Fibroblast of lung (primary cell): ENCODE data around the gene PDCD10.

Experiments used
- EZH2 ChIP-seq: IDR thresholded peaks from 2 replicates; pipeline ENCODE4 v1.5.1; 2012; ENCODE audit warnings: low read length, control low read depth, mild to moderate bottlenecking; ENCODE audit errors: missing control alignments
- TF ChIP-seq, protein P1 (sequence below), 2 donors: IDR thresholded peaks in 1 of 2; conservative IDR thresholded peaks in 1 of 2; 1 replicate in 1 of 2; 2 replicates in 1 of 2; pipeline ENCODE4 v1.5.1; 2011 to 2012; ENCODE audit warnings: low read length in 2 of 2, control low read depth in 1 of 2, inconsistent platforms in 1 of 2, low read depth in 1 of 2, mild to moderate bottlenecking in 1 of 2

DNA sequence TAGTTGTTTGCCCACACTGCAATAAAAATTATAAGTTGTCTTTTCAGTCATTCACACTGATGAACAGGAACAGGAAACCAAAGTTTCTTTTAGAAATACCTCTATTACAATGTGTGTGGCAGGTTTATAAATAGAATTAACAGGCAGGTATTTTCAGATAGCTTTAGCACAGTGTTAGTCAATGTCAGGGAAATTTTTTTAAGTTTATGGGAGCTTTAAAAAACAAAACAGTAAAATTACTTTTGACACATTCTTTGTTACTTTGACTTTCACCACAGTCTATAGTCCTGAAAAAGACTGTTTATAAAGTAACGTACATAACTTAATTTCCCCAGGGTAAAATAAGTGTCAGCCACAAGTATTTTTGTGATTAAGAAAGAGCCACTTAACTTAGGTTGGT is 38.9 kb upstream of the PDCD10 start:
- TF ChIP-seq EZH2, result no peak
- TF ChIP-seq, protein P1, sequence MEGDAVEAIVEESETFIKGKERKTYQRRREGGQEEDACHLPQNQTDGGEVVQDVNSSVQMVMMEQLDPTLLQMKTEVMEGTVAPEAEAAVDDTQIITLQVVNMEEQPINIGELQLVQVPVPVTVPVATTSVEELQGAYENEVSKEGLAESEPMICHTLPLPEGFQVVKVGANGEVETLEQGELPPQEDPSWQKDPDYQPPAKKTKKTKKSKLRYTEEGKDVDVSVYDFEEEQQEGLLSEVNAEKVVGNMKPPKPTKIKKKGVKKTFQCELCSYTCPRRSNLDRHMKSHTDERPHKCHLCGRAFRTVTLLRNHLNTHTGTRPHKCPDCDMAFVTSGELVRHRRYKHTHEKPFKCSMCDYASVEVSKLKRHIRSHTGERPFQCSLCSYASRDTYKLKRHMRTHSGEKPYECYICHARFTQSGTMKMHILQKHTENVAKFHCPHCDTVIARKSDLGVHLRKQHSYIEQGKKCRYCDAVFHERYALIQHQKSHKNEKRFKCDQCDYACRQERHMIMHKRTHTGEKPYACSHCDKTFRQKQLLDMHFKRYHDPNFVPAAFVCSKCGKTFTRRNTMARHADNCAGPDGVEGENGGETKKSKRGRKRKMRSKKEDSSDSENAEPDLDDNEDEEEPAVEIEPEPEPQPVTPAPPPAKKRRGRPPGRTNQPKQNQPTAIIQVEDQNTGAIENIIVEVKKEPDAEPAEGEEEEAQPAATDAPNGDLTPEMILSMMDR (conservative IDR thresholded peaks at IDR 0.05 in 1 of 2, IDR thresholded peaks at IDR 0.05 in 1 of 2; ENCODE audit: low read depth in 1 of 2, low read length in 2 of 2), result no peak
